ENCODE data around the gene SPRY2. TPM values are rescaled to one million over a fixed set of nuclear protein-coding genes. Genes with fewer than 3 reads are reported as not detected.

Gene SPRY2
- total and polyA plus RNA-seq, 2 of the 13 experiments (the other 11 are each of a cell fraction or from before 2014, with no cell fraction given): 7.4 to 25.1 TPM

GRCh38 chr13:80348750-80349149 is 7.8 kb upstream of the SPRY2 start:
- DNase-seq (ENCODE audit: low spot score): no peak
- ChIA-PET POLR2A (no interaction called here), CTCF (ENCODE audit: low intra/inter-chr PET ratio, low total read pairs) (no interaction called here)
- Histone ChIP-seq H3K4me2 (ENCODE audit: low read depth, low read length) (no peak overlapping the region), H3K9ac (ENCODE audit: insufficient read depth, low read depth, low read length) (no peak overlapping the region), H3K79me2 (ENCODE audit: insufficient read depth, low read length) (no peaks in the 10 kb centered on the region), H3K4me3 (replicated peaks in 1 of 3; ENCODE audit: insufficient read depth in 1 of 3, low read depth in 2 of 3, low read length in 3 of 3) (no peak overlapping the region), H2AFZ (ENCODE audit: low read length) (no peak overlapping the region), H3K27me3 (ENCODE audit: control insufficient read depth in 1 of 2, insufficient read depth in 2 of 2, low read length in 2 of 2) (no peaks in the 10 kb centered on the region), H3K27ac (ENCODE audit: extremely low read length, insufficient read depth, low read length) (no peak overlapping the region), H3K4me1 (ENCODE audit: insufficient read depth, low read length) (peaks cover 21% of the 10 kb centered on the region), H4K20me1 (ENCODE audit: insufficient read depth, low read length) (no peaks in the 10 kb centered on the region), H3K9me3 (ENCODE audit: low read length) (no peaks in the 10 kb centered on the region), H3K36me3 (replicated peaks in 1 of 2; ENCODE audit: control insufficient read depth in 1 of 2, insufficient read depth in 2 of 2, low read length in 2 of 2) (no peaks in the 10 kb centered on the region)
- no TSS peak for BruUV-seq (replicated peaks)
- ATAC-seq: no peak
- intact Hi-C loops (cut with micrococcal nuclease; ENCODE audit: unreplicated experiment): loop anchor here (10.0 kb wide), 1 partner anchor 854 kb away; no protein-coding TSS in a partner anchor
- in situ Hi-C loops (cut with HindIII; ENCODE audit: extremely low pct_ligation_motif_present, low pct_unique_long_range_greater_than_20kb): loop anchor here (25.0 kb wide), 1 partner anchor 936 kb away; the partner anchor contains the start of gene RBM26
- WGBS (ENCODE audit: low lambda C conversion rate): 56% methylated on average over 6 of the region's 6 CpGs
- no peak for FAIRE-seq
- TF ChIP-seq ZBTB43 (CRISPR knock-in tag; conservative IDR thresholded peaks at IDR 0.05): no peak
- TF ChIP-seq DMTF1 (CRISPR knock-in tag; IDR thresholded peaks at IDR 0.05): no peak
- TF ChIP-seq PTBP1 (IDR thresholded peaks at IDR 0.05; ENCODE audit: low read depth, low read length, poor library complexity, severe bottlenecking): no peak
- no peak for TF ChIP-seq ZNF629 (CRISPR knock-in tag; conservative IDR thresholded peaks at IDR 0.05)
- TF ChIP-seq SALL1 (CRISPR knock-in tag; IDR thresholded peaks at IDR 0.05): no peak
- no peak for TF ChIP-seq PHF21A (CRISPR knock-in tag; IDR thresholded peaks at IDR 0.05)
- TF ChIP-seq NR2F6 (IDR thresholded peaks at IDR 0.05): no peak
- no peak for TF ChIP-seq NR2F6 (CRISPR knock-in tag; IDR thresholded peaks at IDR 0.05)
- no peak for TF ChIP-seq HNF1A (IDR thresholded peaks at IDR 0.05; ENCODE audit: low read depth)
- no peak for TF ChIP-seq HNF1A (CRISPR knock-in tag; IDR thresholded peaks at IDR 0.05; ENCODE audit: borderline replicate concordance)
- no peak for TF ChIP-seq ZNF83 (CRISPR knock-in tag; IDR thresholded peaks at IDR 0.05; ENCODE audit: borderline replicate concordance)
- no peak for TF ChIP-seq ZNF276 (CRISPR knock-in tag; IDR thresholded peaks at IDR 0.05; ENCODE audit: low read depth)
- no peak for TF ChIP-seq ZNF781 (CRISPR knock-in tag; IDR thresholded peaks at IDR 0.05; ENCODE audit: borderline replicate concordance, not compliant biosample characterization)
- no peak for TF ChIP-seq RAD21 (CRISPR knock-in tag; IDR thresholded peaks at IDR 0.05)
- no peak for TF ChIP-seq ZNF562 (CRISPR knock-in tag; IDR thresholded peaks at IDR 0.05; ENCODE audit: borderline replicate concordance)
- TF ChIP-seq MIER3 (CRISPR knock-in tag; IDR thresholded peaks at IDR 0.05; ENCODE audit: borderline replicate concordance): no peak
- no peak for TF ChIP-seq ZNF549 (CRISPR knock-in tag; IDR thresholded peaks at IDR 0.05)

All from HepG2 (cell line).